Measurements from ENCODE around the gene IL1B.

DNA sequence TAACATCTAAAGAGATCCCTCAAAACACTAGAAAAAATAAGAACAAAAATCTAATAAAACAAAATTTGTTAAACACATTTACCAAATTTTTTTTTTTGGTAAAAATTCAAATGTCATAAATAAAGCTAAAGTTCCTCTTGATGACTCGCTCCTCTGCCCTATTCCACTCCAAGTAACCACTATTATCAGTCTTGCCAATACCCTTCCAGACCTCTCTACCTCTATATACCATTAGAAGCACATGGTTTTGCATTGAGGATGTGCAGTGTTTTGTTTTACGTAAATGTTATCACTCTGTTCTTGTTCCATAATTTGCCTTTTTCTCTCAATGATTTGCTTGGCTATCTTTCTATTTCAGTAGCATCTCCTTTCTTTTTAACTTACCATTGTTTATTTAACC is 10.9 kb downstream of the IL1B start:
- TF ChIP-seq, protein P1, sequence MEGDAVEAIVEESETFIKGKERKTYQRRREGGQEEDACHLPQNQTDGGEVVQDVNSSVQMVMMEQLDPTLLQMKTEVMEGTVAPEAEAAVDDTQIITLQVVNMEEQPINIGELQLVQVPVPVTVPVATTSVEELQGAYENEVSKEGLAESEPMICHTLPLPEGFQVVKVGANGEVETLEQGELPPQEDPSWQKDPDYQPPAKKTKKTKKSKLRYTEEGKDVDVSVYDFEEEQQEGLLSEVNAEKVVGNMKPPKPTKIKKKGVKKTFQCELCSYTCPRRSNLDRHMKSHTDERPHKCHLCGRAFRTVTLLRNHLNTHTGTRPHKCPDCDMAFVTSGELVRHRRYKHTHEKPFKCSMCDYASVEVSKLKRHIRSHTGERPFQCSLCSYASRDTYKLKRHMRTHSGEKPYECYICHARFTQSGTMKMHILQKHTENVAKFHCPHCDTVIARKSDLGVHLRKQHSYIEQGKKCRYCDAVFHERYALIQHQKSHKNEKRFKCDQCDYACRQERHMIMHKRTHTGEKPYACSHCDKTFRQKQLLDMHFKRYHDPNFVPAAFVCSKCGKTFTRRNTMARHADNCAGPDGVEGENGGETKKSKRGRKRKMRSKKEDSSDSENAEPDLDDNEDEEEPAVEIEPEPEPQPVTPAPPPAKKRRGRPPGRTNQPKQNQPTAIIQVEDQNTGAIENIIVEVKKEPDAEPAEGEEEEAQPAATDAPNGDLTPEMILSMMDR (IDR thresholded peaks at IDR 0.05), result no peak
- TF ChIP-seq EZH2 (IDR thresholded peaks at IDR 0.05; ENCODE audit: borderline replicate concordance, insufficient read depth, low read depth, low read length, poor library complexity, severe bottlenecking), result no peak
